ENCODE results near the gene BAIAP2L2.

The BAIAP2L2 gene

GRCh38 chr22:38036392-38037062 lies 74.0 kb downstream of the BAIAP2L2 start:
- DNase-seq (ENCODE audit: low read depth): no peak

GRCh38 chr22:38035530-38035885 lies 75.0 kb downstream of the BAIAP2L2 start:
- no peak for DNase-seq (ENCODE audit: low read depth)

Data from stimulated activated CD8-positive, alpha-beta memory T cell treated with anti-CD3 and anti-CD28 coated beads, Interleukin-12 subunit alpha, Interleukin-12 subunit beta, amount 100 ng/mL, for 1 hour (primary cell).